Glomerular visceral epithelial cell (primary cell): Measurements from ENCODE around the gene MAML3.

Experiments
- DNase-seq: peaks from one replicate; pipeline ENCODE4 v3.0.0-alpha.2; 2016; ENCODE audit errors: extremely low spot score

The MAML3 gene

DNA sequence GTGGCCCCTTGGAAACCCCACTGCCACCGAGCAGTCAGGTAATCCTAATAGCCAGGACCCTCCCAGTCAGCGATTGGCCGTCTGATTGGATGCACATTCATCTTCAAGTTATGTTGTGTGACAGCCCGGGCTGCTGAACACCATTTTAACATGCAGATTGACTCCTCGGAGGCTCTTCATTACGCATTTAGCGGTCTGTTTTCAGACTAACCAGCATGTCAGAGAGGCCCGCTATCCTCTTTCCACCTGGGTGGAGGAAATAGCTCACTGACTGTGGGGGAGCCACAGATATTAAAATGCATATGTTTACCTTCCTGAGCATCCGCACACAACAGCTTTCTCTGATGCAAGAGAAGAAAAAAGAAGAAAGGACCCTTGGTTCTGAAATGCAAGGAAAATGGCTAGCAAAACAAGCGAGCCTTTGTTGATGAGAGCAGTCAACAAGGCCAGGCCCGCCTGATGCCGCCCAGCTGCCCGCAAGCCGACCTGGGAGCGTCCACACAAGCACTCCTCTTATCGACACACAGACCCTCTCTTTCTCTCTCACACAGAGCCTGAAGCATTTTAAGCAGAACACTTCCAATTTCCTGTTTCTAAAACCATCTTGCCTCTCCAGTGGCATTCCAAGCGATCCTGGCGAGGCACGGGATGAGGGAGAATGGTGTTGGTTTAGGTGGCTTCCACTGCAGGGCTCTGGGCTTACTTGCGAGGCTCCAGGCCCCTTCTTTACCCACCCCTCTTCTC is 370.1 kb downstream of the MAML3 start:
- DNase-seq = no peak

GRCh38 chr4:139782926-139783522 is 371.0 kb downstream of the MAML3 start:
- no peak for DNase-seq

GRCh38 chr4:139781066-139781465 is 372.9 kb downstream of the MAML3 start:
- DNase-seq = no peak

DNA sequence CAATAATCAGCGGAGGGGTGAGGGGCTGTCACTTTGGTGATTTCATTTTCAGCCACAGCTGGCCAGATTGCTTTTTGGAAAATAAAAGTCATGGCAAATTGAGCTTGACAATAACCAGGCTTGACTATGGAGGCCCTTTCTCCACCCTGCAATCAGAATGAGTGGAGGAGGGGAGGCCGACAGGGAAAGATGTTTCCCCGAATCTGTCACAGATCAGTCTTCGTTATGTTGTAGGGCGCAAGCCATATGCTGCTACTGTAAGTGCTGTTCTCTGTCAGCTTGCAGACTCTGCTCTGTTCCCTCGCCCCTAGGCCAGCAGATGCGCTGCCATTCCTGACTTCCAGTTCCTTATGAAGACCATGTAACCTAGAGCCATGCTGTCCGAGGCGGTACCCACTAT is 374.3 kb downstream of the MAML3 start:
- no peak for DNase-seq

DNA sequence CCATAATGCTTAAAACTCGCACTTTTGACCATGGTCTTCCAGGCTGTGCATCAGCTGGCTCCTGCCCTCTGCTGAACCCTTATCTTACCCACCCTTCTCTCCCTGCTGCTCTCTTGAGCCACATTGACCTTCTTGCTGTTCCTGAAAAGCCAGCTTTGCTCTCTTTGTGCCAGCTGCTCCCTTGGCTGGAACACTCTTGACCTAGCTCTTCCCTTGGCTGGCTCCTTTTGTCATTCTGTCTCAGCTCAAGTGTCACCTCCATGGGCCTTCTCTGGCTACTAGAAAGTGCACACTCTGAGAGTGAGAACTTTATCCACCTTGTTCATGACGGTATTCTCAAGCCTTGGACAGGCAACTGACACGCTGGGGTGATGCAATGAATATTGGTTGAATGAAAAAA is 376.2 kb downstream of the MAML3 start:
- DNase-seq = no peak

- no peak for DNase-seq
Measured at GRCh38 chr4:139776235-139776634, 377.7 kb downstream of the MAML3 start.

DNA sequence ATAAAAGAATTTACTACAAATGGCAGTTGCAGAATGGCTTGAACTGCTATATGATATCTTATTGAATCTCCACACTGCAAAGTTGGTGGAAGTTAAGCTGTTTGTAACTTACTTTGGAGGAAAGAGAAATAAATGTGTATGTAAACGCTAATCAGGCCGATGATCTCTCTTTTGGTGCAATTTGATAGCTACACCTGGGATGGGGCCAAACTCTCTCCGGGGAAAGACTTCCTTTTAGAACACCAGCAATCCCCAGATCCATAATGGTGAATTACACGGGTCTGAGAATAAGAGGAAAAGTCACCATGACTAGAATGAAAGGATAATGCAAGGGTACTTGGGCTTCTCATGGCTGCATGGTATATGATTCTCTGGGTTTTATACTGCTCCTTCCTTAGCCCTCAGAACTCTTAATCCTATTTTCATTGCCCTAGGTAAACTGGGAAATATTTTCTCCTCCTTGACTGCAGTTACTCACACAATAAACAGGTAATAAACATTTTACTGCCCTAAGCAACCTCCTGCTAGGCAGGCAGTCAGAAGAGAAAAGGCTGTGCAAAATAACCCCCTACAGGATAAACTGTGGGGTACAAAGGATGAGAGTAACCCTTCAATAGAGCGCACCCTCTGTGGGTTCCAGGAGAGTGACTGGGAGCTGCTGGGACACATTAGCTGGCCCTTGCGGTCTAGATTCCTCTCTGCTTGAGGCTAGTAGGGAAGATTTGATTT is 379.1 kb downstream of the MAML3 start:
- DNase-seq = no peak

- no peak for DNase-seq
Measured at GRCh38 chr4:139773560-139774318, 380.2 kb downstream of the MAML3 start.

DNA sequence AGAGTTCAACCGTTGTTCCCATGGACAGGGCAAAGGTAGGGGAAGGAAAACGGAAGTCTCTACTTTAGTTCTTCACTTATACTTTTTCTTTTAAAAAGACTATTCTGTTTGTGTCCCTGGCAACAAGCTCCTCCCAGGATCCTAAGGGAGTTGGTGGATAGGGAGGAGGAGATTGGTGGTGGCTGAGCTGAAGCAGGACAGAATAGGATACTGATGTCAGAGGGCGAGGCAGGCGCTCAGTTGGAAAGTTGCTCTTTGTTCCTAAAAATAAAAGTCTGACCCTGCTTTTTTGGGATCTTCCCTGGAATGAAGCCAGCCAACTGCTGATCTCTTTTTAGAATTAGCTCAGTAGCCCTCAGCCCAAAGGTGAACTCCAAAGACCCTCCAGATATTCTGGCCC is 383.6 kb downstream of the MAML3 start:
- no peak for DNase-seq

DNA sequence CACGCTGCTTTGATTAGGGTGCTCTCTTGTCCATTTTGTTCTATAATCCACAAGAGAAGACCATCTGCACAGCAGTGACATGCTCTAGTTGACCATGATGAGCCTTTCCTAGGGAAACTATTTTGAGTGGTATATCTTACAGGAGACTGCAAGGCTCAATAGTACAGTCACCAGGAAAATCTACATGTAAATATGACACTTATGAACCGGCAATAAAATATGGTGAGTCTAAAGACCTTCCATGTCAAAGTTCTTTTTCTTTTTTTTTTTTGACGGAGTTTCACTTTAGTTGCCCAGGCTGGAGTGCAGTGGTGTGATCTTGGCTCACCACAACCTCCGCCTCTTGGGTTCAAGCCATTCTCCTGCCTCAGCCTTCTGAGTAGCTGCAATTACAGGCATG is 384.6 kb downstream of the MAML3 start:
- no peak for DNase-seq

GRCh38 chr4:139768896-139769295 is 385.1 kb downstream of the MAML3 start:
- no peak for DNase-seq

DNA sequence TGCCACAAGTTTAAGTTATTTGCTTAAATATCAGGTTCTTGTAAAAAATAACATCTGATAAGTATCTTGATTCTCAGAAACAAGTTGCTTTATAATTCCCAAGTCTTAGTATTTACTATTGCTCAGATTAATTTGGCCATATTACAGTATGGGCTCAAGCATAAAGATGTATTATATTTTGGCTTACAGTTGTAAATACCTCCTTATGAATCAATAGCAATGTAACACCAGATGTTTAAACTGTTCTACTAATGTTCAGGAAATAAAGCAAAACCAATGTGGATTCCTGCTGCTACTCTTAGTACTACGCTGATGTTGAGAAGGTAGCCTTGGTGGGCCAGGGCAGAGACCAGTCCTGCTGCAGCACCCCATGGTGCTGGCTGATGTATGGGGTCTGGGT is 385.6 kb downstream of the MAML3 start:
- no peak for DNase-seq

- no peak for DNase-seq
Measured at GRCh38 chr4:139767585-139767984, 386.4 kb downstream of the MAML3 start.

- DNase-seq = peak; percentile 80
Measured at GRCh38 chr4:139767168-139767567, 386.8 kb downstream of the MAML3 start.

DNA sequence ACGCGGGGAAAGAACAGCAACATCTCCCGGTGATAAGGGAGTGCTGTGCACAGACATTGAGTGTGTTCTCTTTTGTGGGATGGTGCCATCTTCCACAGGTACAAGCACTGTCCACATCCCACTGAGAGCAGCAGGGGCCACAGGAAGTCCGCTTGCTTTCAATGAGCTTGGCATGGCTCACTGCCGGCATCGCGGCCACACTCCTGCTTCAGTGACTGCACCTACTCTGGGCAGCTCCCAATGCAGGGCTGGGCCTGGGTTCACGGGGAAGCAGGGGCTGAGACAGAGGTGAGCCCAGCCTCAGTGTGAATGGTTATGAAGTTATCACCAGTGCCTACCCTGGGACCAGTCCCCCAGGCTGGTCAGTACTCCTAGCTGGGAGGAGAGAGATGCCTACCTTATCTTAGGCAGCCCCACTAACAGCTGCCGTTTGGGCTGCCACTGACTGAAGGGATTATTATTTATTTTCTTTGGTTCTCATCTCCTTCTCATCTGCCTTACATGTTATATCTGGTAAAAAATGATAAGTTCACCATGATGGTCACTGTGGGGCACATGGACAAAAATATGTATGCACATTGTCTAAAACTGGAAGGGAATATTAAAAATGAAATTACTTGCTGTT is 389.2 kb downstream of the MAML3 start:
- no peak for DNase-seq

- DNase-seq = no peak
Measured at GRCh38 chr4:139764182-139764581, 389.8 kb downstream of the MAML3 start.

DNA sequence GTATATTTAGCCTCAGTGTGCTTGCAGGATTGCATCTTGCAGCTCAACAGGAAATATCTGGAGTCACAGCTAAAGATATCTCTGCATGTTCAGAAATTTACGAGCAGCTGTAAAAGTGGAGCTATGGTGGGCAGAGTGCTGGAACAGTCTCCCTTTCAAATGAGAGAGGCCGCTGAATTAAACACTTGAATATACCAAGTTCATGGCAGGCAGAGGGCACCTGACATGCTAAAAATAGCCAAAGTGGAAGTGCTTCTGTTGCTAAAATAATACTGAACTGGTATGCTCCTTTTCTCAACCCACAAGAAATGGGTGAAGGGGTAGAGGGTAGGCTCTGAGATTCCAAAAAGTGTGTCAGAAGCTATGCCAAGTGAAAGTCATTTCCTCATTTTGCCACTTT is 390.3 kb downstream of the MAML3 start:
- no peak for DNase-seq

- no peak for DNase-seq
Measured at GRCh38 chr4:139763205-139763604, 390.8 kb downstream of the MAML3 start.

DNA sequence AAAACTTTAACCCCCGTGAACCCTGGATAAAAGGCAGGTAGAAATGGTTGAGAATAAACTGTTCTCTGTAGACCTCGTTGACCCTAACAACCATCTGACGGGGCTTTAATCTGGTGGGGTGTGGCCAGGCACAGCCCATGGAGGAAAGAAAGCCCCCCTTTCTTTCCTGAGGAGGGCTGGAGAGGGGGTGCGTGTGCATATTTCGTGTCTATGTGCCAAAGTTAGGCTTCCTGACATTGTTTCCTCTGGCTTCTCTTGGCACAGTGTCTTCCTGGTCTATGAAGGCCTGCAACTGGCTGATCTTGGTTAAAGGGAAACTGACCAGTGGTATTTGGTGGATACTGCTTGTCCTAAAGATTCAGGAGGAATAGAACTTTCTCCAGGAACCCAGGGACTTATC is 391.3 kb downstream of the MAML3 start:
- DNase-seq = no peak

DNA sequence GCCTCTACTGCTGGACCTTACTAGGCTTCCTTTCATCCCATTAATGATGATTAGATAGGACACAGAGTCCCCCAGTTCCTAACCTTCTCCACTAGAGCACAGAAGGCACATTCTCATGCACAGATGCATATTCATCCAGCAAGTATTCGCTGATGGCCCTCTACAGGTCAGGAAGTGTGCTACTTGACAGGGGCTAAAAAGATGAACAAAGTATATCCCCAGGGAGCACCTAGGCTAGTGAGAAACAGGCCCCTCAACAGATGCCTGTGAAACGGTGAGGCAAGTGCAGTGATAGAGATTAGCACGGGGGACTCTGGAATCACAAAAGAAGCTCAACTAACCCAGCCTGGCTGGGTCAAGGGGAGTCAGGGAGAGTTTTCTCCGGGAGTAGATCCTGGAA is 392.5 kb downstream of the MAML3 start:
- DNase-seq = peak; percentile 38

DNA sequence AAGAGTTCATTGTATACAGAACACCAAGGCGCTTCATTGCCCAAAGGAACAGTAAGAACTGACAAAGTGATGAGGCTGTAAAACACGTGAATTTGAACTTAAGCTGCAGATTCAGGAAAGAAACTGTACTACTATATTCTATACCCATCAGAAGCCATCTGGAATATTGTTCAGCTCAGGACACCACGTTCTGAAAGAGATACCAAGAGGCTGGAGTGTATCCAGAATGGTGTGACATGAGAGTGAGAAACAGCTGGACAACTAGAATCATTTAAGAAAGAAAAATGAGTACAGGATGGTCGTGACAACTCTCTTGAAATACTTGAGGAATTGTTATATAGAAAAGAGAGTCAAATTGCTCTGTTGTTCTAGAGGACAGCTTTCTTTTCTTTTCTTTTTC is 393.4 kb downstream of the MAML3 start:
- DNase-seq = no peak

DNA sequence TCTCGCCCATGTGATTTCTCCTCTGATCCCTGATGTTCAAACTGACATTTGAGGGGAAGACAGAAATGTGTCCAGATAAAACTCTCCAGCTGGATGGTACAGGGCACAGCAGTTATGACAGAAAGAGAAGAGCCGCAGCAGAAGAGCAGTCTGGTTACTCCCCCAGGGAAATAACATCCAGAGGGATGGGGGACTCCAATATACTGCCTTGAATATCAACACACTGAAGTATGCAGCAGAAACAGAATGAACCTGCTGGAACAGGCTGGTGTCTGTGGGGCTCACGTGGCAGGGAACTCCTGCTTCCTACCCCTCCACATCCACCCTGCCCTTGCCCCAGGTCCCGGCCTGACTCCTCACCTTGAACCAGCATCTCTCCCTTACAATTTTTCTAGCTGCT is 394.9 kb downstream of the MAML3 start:
- no peak for DNase-seq
